DLD1 (cell line): ENCODE results near the gene FAM43B.
"Not testable (repeated sequence)": the region's sequence is repeated elsewhere in the genome, so short reads cannot be mapped to it uniquely, and the experiment has no call there.

ENCODE experiments used
- in situ Hi-C: cut with HindIII; loops from 2 replicates; pipeline ENCODE4 v1.10.0; 2017; ENCODE audit warnings: low sequenced_read_pairs

The FAM43B gene, protein sequence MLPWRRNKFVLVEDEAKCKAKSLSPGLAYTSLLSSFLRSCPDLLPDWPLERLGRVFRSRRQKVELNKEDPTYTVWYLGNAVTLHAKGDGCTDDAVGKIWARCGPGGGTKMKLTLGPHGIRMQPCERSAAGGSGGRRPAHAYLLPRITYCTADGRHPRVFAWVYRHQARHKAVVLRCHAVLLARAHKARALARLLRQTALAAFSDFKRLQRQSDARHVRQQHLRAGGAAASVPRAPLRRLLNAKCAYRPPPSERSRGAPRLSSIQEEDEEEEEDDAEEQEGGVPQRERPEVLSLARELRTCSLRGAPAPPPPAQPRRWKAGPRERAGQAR

DNA sequence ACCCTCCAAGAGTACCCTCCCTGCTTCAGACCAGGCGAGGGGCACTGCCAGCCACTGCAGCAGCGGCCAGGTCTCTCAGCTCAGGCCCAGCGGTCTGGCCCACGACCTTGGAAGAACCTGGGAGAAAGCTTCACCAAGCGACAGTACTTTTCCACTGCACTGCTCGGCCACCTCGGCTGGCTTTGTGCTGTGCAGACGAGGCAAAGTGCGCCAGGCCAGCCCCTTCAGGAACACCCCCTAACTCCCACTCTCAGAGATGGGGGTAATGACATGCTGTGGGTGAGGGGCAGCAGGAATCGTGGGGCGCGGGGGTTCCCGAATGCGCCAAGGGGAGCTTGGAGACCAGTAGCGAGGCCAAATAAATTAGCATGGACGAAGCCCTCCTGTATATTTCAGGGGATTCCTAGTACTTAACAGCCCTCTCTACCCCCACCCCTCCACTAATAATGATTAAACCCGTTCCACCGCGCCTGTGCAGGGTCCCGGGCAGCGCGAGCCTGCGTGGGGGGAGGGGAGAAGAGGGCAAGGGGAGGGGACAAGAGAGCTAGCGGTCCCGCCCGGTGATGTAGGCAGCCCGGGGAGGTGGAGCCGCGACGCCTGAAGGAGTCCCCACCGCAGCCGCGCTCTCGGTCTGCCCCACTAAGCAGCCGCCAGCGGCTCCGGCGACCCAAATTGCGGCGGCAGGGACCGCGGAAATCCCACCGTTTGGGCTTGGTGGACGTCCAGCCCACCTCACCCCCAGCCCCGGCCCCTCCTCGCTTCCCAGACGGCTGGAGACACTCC, at the start of gene FAM43B:
TSS of gene FAM43B (plus strand) at position 629 of the 783 bp plus-strand sequence. CDS start 401 bp downstream, outside the sequence.
- in situ Hi-C loops = no loop called here

DNA sequence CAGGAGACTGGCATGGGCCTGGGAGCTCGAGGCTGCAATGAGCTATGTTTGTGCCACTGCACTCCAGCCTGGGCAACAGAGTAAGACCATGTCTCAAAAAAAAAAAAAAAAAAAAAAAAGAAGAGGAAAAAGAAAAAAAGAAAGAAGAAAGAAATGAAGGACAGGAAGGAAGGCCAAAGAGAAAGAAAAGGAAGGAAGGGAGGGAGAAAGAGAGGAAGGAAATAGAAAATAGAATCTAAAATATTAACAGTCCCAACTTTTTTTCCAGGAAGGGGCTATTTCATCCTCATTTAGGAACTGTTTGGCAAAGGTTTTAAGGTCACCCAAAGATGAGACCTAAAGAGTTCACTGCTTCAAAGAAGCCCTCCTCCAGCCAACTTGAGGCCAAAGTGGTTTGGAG, 46.9 kb upstream of the FAM43B start:
- in situ Hi-C loops = no loop called here

DNA sequence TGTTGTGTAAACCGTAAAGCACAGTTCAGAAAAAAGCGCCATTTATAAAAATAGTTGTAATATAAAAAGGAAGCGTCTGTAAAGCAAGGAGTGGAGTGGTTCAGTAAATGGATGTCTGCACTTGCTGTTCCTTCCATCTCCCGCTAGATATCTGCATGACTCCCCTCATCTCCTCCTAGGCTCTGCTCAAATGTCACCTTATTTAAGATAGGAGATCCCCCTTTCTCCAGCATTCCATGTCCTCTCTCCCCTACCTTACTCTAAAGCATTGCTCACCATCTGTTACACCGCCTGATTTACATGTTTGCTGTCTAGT, 45.2 kb upstream of the FAM43B start:
- in situ Hi-C loops = no loop called here

DNA sequence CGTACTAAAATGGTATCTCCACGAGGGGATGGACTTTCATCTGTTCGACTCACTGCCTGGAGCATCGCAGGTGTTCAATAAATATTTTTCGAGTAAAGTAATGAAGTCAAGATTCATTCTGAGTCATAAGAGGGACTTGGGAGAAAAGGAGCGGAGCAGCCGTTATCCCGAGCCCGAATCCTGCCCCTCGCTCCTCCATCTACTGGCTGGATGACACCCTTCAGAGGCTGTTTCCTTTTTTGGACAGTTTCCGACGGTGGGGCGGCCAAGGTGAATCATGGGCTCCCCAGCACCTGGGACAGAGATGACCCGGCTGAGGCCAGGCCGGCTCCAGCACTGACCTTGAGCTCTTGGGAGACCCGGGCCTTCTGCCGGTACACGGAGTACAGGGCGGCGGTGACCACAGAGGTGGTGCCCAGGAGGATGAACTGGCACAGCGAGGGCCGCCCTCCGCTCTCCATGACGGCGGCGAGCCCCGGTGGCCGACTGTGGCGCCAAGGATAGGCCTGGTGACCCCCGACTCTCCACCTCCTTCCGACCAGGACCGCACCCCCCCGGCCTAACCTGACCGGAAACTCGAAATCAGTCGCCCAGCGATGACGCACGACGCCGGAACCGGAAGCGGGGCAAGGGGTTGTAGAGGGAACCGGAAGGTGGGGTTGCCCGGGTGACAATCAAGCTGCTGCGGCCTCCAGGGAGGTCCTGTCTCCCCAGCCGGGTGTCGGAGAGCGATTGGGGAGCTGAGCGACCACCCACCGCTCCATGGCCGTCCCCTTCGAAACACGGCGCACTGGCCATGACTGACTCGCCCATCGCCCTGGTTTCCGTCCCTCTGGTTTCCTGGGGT, 44.6 kb upstream of the FAM43B start, which contains the start of gene MUL1:
TSS of gene MUL1 (minus strand) at position 588 of the 847 bp plus-strand sequence. CDS start at position 461, 127 bp downstream.
- in situ Hi-C loops = no loop called here

DNA sequence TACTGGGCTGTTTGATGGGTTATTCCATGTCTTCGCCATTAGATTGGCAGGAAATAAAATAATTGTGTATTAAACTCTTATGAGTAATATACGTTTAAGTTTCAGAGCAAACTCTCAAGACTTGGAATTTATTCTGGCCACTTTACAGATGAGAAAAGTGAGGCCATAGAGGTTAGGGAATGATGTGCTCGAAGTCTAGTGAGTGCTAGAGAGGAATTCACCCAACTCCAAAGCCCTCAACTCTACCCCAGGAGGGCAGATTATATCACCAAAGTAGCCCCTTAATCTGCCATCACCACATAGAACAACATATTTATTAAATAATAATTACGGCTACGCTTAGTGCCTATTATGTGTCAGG, 44.0 kb upstream of the FAM43B start:
- in situ Hi-C loops = no loop called here

DNA sequence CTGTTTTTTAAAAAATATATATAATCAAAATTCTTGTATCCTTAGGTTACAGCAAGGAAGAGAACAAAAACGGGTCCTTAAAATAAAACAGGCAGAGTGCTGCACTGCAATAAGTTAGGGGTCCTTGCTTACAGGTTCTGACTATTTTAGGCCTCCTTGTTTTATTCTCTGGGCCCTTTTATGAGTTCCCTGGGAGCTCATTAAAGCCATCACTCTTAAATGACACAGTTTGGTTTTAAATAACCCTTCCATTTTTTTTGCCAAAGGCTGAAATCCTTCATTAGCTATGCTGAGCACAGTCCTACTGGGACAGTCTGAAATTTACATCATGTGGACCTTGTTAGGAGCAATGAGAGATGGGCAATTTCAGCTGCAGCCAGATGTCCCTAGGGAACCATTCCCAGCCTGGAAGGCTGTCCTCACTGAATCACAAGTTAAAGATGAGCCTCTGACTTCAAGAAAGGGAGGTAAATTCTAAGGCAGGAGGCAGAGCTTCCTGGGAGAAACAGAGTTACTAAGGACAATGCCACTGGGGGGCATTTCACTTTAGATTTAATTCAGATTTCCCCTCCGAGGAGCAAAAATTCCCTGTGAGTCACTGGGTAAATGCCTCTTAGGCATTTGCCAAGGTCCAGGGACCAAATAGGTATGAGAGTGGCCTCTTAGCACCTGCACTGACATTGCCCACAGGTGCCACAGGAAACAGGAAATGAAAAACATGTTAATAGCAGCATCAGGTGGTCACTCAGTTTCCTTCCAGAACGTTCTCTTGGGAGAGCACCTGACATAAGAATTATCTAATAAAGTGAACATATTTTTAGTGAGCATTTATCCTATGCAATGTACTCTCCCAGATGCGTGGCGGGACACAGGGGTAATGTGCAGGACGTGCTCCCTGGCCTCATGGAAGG, 40.6 kb upstream of the FAM43B start:
- in situ Hi-C loops = loop anchor here (5.0 kb wide), 1 partner anchor 146 kb away; no protein-coding TSS in a partner anchor

DNA sequence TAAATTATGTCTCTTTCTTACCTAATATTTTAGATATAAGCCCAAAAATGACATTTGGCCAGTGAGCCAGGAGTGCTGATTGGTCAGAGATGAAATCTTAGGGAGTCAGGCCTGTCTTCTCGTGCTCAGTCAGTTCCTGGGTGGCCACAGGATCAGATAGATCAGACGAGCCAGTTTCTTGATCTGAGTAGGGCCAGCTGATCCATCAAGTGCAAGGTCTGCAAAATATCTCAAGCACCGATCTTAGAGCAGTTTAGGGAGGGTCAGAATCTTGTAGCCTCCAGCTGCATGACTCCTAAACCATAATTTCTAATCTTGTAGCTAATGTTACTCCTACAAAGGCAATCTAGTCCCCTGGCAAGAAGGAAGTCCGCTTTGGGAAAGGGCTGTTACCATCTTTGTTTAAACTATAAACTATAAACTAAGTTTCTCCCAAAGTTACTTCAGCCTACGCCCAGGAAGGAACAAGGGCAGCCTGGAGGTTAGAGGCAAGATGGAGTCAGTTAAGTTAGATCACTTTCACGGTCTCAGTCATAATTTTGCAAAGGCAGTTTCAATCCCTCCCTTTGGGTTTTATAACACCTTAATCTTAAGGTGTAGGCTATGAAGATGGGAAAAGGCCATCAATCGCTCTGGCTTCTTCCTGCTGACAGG, 32.6 kb upstream of the FAM43B start:
- in situ Hi-C loops = not testable (repeated sequence)

DNA sequence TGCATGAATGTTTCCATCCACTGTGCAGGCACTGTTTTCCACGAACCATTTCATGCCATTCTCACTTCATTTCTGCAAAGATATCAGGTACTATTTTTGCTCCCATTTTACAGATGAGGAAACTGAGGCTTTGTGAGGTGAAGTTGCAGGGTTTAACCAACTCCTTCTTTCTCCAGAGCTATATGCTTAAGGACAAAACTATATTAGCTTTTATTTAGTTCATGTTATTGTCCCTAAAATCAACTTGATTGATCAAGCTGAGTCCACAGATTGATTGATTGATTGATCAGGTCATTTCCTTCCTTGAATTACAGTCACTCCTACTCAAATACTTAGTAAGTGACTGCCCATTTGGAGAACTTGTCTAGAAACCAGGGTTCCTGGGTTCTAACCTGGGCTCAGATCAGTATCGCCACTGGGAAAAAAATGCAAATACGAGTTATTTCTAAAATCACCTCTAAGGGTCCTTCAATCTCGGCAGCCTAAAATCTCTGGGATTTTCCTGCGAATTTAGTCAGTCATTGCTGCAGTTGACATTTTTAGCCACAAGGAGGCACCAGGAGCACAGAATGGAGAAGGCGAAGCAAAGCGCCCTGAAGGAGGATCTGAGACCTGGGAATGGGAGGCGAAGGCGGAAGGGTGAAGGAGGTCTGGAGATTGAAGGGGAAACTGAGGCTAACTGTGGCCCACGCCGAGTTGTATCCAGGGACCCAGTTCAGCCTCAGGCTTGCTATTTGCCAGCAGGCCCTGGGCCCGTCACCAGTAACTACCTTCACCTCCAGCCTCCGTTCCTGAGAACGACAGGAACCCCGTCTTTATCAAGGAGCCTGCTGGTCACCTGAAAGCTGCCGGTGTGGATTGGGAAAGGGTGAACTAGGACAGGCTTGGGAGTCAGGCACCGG, 30.2 kb upstream of the FAM43B start:
- in situ Hi-C loops = no loop called here

DNA sequence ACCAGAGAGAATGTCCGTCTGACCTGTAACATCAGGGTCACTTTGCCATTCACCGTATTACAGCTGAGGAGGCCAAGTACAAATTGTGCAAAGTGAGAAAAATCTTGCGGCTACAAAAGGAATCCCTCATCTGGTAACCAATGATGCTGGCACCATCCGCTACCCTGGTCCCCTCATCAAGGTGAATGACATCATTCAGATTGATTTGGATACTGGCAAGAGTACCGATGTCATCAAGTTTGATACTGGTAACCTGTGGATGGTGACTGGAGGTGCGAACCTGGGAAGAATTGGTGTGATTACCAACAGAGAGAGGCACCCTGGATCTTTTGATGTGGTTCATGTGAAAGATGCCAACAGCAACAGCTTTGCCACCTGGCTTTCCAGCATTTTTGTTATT, 26.1 kb upstream of the FAM43B start:
- in situ Hi-C loops = no loop called here

DNA sequence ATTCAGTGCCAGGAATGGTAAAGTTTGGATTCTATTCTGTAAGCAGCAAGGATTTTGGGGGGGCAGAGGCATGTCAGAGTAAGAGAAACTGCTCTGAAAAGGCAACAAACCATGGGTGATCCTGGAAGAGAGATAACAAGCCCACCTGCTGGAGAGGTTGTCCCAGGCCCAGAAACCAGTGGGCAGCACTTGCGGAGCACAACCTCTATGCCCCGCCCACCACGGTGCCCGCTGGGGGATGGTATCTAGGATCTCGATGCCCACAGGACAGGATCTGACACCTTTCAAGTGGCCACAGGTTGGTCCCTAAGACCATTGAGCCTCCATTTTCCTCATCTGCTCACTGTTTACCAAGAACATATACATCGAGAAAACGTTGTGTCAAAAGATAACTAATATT, 24.2 kb upstream of the FAM43B start:
- in situ Hi-C loops = no loop called here

DNA sequence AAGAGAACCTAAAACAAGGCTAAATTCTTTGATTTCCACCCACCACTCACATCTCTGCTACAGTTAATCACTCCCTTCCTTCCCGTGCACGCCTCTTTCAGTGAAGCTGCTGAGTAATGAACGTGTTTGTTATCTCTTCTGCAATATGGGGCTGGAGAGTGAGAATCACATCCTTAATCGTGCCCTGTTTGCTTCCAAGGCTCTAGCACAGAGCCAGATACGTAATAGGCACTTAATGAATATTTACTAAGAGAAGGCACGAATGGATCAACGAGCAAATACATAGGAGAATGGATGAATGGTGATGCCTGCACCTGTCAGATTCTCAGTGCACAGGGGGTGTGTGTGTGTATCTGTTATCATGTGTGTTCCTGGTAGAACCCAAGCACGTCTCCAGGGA, 22.1 kb upstream of the FAM43B start:
- in situ Hi-C loops = no loop called here

DNA sequence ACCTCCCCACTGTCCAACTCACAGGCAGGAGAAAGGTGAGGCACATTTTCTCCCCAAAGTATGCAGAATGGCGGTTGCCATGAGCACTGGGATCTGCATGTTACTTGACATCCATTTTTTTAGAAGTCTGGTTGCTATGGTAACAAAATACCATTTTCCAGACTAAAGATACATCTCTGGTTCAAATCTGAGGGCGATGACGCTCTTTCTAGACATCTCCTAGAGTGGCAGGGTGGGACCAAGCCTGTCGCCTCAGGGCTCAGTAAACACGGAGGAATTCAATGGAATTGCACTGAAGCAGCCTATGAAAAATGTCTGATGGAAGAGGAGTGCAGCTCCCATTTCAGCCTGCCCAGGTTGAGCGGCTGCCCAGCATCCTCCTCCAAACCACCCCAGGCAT, 21.5 kb upstream of the FAM43B start:
- in situ Hi-C loops = no loop called here

DNA sequence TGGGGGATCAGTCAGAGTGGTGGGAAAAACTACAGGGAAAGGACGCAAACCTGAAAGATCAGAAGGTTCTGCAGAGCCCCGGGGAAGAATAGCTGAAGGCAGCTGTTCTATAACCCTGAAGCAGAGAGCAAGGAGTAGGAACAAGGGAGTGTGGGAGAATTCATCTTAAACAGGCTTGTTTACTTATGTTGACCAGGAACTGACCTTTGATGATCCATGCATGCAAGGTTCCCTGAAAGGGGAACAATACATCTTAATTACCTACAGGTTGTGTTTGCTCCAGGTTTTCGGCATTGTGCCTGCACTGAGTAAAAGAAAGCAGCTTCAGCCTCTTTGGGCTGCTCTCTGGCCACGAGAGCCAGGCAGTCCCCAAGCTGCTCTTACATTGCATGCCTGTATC, 18.7 kb upstream of the FAM43B start:
- in situ Hi-C loops = no loop called here

DNA sequence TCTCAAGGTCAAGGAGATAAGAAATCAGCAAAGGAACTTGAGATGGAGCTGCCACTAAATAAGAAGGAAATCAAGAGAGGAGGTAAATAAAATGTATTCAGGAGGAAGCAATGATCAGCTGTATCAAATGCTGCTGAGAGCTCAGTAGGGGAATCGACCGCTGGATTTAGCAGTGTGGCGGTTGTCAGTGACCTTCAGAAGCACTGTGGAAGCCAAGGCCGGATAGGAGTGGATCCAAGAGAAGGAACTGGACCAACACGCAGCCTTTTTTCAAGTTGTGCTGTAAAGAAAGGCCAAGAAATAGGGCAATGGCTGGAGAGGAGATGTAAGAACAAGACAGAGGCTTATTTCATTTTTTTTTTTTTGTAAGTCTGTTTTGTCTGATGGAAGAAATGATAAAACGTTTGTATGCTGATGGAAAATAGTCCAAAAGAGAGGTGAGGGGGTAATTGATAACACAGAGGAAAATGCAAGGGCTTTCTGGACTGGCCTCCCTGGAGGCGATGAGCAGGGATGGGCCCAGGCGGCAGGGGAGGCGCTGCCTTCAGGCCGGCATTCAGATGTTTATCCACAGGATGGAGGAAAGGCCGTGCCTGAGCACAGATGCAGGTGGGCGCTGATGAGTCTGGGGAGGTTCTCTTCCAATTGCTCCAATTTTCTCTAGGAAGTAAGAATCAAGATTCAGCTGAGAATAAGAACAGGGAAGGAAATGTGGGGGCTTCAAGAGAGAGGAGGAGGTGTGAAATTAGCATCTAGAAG, 17.5 kb upstream of the FAM43B start:
- in situ Hi-C loops = no loop called here

DNA sequence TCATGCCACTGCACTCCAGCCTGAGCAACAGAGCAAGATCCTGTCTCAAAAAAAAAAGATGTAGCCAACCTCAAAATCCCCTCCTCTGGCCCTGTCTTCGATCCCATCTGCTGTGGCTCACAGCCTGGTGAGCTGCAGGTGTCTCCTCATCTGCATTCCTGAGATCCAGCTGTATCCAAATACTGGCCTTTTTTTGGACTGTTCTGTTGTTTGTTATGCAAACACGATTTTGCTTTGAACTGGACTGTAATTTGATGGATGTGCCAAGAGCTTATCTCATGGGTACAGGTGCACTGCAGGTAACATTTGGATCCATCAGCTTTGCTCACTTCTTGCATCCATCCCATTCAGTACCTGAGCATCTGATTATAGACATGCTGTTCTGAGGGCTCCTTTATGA, 14.1 kb upstream of the FAM43B start:
- in situ Hi-C loops = no loop called here

DNA sequence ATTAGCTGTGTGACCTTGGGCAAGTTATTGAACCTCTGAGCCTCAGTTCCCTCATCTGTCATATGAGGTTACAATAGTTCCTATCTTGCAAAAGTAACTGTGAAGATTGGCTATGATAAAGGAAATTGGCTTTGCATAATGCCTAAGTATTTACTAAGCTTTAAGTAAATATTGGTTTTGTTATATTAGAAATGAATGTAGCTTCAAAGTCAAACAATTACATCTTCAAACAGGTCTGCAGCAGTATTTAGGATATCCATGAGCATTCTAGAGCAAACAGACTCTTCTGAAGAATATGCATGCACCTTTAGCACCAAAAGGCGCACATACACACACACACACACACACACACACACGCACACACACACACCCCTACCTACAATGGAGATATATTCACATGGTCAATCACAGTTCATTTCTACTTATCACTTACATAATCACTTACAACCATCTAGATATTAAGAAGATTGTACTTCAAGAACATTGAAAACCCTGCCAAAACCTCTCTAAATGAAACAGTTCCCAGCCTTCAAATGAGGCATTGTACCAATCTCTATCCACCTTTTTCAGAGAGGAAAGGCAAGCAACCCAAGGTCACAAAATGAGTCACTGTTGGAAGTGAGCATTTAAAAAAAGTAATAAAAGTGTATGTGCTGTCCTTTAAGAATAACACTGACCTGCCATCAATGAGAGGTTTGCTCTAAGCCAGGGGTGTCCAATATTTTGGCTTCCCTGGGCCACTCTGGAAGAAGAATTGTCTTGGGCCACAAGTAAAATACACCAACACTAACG, 13.4 kb upstream of the FAM43B start:
- in situ Hi-C loops = no loop called here

DNA sequence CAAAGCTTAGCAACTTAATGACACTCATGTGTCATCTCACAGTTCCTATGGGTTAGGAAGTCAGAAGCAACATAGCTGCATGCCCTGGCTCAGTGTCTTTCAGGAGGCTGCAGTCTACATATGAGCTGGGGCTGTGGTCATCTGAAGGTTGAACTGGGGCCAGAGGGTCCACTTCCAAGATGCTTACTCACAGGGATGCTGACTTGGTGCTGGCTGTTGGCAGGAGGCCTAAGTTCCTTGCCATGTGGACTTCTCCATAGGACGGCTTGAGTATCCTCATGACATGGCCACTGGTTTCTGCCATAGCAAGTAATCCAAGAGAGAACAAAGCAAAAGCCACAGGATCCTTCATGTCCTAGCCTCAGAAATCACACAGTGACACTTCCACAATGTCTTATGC, 12.1 kb upstream of the FAM43B start:
- in situ Hi-C loops = no loop called here
